NCI-H1092 treated with DMSO at 0.1 percent for 48 hours (cell line): ENCODE measurements around the gene LRRC28.

Source experiments
- DNase-seq: peaks from one replicate; lab custom pipeline; 2025; lab: John Stamatoyannopoulos, UW

The LRRC28 gene

GRCh38 chr15:99249270-99249841 lies 1.9 kb upstream of the LRRC28 start, which contains the start of gene TTC23:
TSS of gene TTC23 (minus strand) at chr15:99249581. CDS start at chr15:99228712, 20,869 bp downstream.
- no peak for DNase-seq

DNA sequence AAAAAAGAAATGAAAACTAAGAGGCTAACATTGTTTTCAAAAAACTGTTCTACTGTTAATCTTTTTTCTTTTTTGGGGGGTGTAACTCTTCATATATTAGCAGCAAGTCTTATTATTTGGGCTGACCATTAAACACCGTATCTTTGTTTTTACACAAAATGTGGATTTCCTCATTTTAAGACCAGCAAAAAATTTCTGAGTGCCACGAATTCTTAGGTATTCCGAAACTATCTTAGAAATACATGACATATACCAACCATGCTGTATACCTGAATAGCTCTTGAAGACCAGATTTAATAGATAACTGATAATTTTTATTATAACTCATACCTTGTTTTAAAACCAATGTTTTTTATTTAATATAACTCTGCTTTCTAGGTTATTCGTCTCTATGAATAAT lies 1.3 kb upstream of the LRRC28 start:
- no peak for DNase-seq

DNA sequence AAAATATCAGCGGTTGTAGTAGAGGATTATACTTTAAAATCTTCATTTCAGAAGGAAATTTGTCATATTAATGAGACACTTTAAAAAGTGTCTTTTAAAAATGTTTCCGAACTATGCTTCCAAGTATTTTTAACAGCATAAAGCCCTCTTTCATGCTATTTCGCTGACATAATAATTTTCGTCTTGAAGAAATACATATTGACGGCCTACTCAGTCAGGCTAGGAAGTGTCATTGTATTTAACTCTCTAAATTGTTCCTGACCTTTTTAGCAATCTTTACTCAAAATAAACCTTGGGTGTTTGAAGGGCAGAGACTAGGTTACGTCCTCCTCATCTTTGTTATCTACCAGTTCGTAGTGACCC lies 806 bp upstream of the LRRC28 start:
- no peak for DNase-seq

DNA sequence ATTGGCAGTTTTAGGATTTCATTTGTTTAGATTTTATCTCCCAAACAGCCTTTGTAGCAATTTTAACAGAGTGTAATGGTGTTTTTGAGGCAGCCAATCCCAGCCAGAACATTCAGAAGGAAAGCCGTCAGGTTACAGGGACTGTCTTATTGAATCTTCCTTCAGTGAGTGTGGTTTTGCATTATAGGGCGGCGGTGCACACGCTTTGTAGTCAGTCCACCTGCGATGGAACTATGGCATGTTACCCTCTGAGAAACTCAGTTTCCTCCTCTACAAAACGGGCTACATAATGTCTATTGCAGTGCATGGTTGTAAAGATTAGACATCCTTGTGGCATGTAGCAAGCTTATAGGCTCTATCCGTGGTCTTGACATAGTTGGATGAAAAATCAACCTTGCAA lies 1.0 kb downstream of the LRRC28 start:
- no peak for DNase-seq

DNA sequence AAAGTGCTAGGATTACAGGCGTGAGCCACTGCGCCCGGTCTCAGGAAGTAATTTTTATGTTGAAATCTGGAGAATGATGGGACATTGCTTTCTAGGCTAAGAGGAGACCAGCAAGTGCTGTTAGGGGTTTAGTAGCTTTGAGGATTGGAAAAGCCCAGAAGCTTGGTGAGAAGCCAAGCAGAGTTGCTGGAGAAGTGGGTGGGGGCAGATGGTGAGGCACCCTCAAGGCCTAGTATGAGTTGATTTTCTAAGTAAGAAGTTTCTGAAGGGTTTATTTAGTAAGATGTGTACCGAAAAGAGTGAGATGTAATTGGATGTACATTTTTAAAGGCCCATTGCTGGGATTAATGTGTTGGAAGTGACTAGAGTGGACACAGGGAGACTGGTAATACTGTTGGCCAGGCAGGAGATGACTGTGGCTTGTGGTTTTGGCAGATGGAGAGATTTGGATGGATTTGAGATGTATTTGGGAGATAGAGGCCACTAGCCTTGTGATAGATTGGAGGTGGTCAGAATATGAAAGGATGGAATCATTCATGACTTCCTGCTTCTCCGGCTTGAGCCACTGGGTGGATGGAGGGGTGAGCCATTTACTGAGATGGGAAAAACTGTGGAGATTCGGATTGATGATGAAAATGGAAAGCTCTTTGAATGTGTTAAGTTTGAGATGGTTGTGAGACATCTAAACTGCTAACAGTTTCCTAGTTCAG lies 2.3 kb downstream of the LRRC28 start:
- DNase-seq = no peak

DNA sequence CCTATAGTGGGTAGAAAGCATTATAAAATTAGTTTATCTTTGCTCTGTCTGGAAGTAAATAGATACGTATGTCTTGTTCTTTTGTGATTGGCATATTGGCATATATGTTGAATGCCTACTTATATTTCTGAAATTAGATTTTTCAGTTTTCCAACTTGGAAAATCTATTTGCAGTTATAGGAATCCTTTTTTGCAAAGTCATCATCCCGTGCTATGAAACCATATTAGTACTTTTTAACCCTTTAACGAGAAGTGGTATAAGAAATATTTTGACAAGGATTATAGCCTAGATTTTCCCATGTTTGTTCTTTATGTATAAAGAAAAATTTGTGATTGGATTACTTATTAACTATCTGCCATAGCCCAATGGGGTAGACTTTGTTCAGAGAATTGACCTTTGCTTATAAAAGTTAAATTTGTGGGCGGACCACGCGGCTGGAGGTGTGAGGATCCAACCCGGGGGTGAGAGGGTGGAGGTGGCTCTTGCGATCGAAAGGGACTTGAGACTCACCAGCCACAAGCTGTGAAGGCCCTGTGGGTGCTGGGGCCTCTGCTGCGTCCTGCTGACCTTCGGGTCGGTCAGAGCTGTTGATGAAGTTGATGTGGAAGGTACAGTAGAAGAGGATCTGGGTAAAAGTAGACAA lies 5.9 kb downstream of the LRRC28 start:
- no peak for DNase-seq

DNA sequence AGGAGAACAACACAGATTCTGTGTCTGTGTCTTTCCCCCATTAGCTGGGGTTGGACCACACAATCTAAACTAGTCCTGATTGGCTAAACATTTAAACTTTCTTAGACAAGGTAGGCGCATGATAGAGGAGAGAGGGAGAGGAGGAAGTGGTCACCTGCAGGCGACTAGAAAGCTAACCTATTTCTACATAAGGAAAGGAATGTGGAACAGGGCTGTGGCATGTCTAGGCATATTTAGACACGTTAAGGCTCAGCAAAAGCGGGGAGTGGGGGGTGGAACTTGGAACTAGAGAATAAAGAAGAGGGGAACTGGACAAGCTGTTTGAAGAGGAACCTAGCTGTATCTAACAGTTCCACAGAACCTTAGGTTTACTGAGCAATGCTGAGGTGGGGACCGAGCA lies 12.8 kb downstream of the LRRC28 start:
- no peak for DNase-seq

DNA sequence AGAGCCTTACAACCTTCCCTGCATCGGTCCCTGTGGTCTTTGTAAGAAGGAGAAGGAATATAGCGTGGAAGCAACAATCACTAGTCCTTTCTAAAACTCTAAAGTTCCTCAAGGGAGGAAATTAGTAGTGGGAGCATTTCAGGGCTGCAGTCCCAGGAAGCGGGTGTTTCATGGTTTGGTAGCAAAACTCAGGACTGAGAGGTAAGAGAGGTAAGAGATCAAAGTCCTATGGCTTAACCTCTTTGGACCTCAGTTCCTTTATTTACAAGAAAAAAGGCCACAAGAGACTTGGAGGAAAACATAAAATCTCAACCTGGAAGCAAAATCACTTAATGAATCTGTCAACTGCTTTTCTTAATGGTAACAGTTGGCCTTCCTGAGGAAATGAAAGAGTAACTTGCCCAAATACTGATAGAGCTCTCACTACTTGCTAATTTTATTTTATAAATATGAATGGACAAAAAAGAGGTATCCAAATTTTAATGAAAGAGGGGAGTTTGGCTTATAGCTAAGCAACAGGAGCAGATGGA lies 14.3 kb downstream of the LRRC28 start:
- no peak for DNase-seq

- no peak for DNase-seq
Measured at GRCh38 chr15:99267957-99268356, 16.7 kb downstream of the LRRC28 start.

DNA sequence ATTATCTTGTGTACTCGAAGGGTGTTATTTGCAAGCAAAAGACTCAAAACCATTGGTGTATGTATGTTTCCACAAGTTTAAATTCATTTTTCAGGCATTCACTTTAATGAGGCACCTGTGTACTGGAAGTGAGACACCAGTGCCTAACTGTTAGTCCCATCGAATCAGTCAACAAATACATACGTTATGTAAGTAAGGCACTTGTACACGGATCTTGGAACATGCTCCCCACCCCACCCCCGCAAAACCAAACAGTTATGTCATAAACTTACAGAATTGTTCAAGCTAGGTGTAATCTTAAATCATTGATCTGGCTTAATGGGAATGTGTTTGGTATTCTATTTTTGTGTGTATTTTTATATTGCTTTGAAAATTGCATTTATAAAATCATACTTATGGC lies 17.1 kb downstream of the LRRC28 start:
- no peak for DNase-seq

- DNase-seq = no peak
Measured at GRCh38 chr15:99273801-99274200, 22.5 kb downstream of the LRRC28 start.

GRCh38 chr15:99275061-99275460 lies 23.8 kb downstream of the LRRC28 start:
- DNase-seq = no peak

DNA sequence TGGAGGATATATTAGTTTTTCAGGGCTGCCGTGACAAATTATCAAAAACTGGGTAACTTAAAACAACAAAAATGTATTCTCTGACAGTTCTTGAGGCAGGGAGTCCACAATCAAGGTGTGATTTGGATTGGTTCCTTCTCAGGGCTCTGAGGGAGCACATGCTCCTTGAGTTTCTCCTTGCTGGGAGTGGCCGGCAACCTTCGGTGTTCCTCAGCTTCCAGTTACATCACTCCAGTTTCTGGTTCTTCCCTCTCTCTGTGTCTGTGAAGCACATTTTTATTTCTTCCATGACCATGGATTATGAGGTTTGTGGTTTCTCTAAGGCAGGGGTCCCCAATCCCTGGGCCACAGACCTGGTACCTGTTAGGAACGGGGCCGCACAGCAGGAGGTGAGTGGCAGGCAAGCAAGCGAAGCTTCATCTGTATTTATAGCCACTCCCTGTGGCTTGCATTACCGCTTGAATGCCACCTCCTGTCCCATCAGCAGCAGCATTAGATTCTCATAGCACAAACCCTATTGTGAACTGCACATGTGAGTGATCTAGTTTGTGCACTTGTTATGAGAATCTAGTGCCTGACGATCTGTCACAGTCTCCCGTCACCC lies 24.3 kb downstream of the LRRC28 start:
- DNase-seq = no peak

DNA sequence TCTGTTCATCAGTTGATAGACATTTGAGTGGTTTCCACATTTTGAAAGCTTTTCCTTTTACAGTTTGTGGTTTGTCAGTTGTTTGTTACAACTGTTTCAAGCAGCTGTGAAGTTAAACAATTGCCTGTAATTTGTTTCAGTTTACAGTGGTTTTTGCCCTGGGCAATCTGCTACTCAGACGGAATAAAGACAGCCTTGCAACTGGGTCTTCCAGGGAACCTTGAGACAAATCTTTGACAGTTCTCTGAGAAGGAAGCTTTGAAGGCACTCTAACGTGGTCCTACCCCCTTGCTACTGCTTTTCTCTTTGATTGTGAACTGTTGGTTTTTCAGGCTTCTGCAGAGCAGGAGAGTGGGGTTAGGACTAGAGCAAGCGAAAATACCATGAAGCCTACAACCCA lies 28.0 kb downstream of the LRRC28 start:
- DNase-seq = no peak

- DNase-seq = no peak
Measured at GRCh38 chr15:99279827-99280226, 28.5 kb downstream of the LRRC28 start.

DNA sequence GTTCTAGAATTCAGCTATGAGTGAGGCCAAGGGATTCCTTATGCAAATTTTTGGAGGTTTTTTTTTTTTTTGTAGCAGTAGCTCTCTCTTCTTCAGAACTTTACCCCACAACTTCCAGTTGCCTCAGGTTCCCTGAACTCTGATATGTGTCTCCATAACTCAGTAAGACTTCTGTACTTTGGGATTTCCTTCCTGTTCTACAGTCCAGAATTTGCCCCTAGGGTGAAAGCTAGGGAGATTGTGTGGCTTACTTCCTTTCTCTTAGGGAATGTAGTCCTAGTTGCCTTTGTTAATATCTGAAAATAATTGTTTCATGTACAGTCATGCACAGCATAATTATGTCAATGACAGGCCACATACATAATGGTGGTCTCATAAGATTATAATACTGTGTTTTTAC lies 30.8 kb downstream of the LRRC28 start:
- DNase-seq = no peak

DNA sequence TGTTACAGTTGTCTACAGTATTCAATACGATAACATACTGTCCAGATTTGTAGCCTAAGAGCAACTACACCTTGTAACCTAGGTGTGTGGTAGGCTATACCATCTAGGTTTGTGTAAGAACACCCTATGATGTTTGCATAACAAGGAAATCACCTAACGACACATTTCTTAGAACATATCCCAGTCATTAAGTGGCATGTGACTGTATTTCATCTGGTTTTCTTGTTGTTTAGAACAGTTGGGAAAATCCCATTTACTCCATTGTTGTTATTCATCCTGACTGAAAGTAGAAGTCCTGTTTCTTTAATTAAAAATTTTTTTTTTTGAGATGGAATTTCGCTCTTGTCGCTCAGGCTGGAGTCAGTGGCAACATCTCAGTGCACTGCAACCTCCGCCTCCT lies 31.3 kb downstream of the LRRC28 start:
- DNase-seq = no peak

GRCh38 chr15:99283717-99284116 lies 32.4 kb downstream of the LRRC28 start:
- DNase-seq = no peak

DNA sequence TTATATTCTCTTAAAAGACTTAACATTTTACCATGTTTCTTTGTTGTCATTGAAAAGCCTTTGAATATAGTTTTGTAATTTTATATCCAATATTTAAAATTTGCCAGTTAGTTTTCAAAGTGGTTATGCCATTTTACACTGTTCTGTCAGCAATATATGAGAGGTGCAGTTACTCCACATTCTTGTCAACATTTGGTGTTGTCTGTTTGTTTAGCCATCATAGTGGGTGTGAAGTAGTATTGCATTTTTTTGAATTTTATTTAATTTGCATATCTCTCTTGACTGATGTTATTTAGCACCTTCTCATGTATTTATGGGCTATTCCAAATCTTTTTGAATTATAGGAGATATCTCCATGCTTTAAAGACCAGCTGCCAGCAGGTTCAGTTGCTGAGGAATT lies 40.4 kb downstream of the LRRC28 start:
- DNase-seq = no peak

GRCh38 chr15:99295840-99296239 lies 44.6 kb downstream of the LRRC28 start:
- DNase-seq = no peak

- DNase-seq = no peak
Measured at GRCh38 chr15:99296386-99296785, 45.1 kb downstream of the LRRC28 start.

DNA sequence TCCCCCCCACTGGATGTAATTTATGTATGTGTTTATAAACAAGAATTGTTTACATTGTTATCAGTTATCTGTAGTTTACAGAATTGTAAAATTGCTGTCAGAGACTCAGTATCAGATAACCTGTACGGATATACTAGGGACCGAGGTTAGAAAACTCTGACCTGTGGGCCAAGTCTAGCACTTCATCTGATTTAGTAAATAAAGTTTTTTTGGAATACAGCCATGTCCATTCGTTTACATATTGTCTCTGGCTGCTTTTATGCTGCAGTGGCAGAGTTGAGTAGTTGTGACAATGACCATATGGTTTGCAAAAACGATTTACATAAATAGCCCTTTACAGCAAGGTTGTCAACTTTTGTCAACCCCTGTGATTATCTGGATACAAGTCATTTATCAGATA lies 52.6 kb downstream of the LRRC28 start:
- DNase-seq = peak; percentile 43
